GM12892 (cell line): ENCODE results near the gene FBXO10.

Source experiments
- DNase-seq: peaks from one replicate; pipeline ENCODE4 v3.0.0; 2011; ENCODE audit not compliant: insufficient read length
- FAIRE-seq: peaks from 2 replicates; lab custom pipeline; 2011; peaks lifted over from hg19 to GRCh38; lab: Jason Lieb, UNC
- POLR2A ChIP-seq: IDR thresholded peaks from 2 replicates; pipeline ENCODE4 v1.6.1; 2011; ENCODE audit warnings: low read depth, low read length, control low read depth
- POLR2AphosphoS5 ChIP-seq: IDR thresholded peaks from 2 replicates; pipeline ENCODE4 v1.6.1; 2011; ENCODE audit warnings: low read depth, low read length, control low read depth
- TAF1 ChIP-seq: IDR thresholded peaks from 2 replicates; pipeline ENCODE4 v1.6.1; 2011; ENCODE audit warnings: low read depth, mild to moderate bottlenecking, control low read depth, low read length, borderline replicate concordance

The FBXO10 gene

GRCh38 chr9:37592108-37592951, 16.1 kb upstream of the FBXO10 start, which contains the start of gene TOMM5:
TOMM5 (minus strand) TSS chr9:37592597; CDS start chr9:37592532, 65 bp downstream.
- FAIRE-seq (peak; percentile 97), DNase-seq (peak; percentile 69)
- TF ChIP-seq POLR2A (peak; percentile 99), TAF1 (peak; percentile 88), POLR2AphosphoS5 (peak; percentile 98)

- TF ChIP-seq POLR2AphosphoS5 (no peak), TAF1 (no peak), POLR2A (no peak)
- DNase-seq (no peak), FAIRE-seq (no peak)
These were observed 11.3 kb upstream of the FBXO10 start for GRCh38 chr9:37587521-37587920.

- TF ChIP-seq POLR2A (no peak), TAF1 (no peak), POLR2AphosphoS5 (no peak)
- FAIRE-seq = no peak
- DNase-seq = no peak
These were observed 7.4 kb upstream of the FBXO10 start for GRCh38 chr9:37583522-37584121.

- FAIRE-seq (peak; percentile 78), DNase-seq (no peak)
- TF ChIP-seq TAF1 (no peak), POLR2A (no peak), POLR2AphosphoS5 (no peak)
These were observed 6.5 kb upstream of the FBXO10 start for GRCh38 chr9:37582548-37583157.

- TF ChIP-seq POLR2AphosphoS5 = no peak
- TF ChIP-seq TAF1 = no peak
- no peak for TF ChIP-seq POLR2A
- FAIRE-seq = peak; percentile 5
- DNase-seq = no peak
These were observed 667 bp downstream of the FBXO10 start for GRCh38 chr9:37575511-37575914.

- DNase-seq (no peak), FAIRE-seq (no peak)
- no peak for TF ChIP-seq POLR2A
- no peak for TF ChIP-seq TAF1
- TF ChIP-seq POLR2AphosphoS5 = no peak
These were observed 1.2 kb downstream of the FBXO10 start for GRCh38 chr9:37575001-37575400.

GRCh38 chr9:37574241-37574721, 1.9 kb downstream of the FBXO10 start:
- DNase-seq (no peak), FAIRE-seq (no peak)
- TF ChIP-seq POLR2A (no peak), POLR2AphosphoS5 (no peak), TAF1 (no peak)

GRCh38 chr9:37571282-37571681, 4.9 kb downstream of the FBXO10 start:
- DNase-seq = no peak
- no peak for FAIRE-seq
- TF ChIP-seq POLR2A (no peak), POLR2AphosphoS5 (no peak)

- TF ChIP-seq TAF1 = no peak
- TF ChIP-seq POLR2AphosphoS5 = no peak
- TF ChIP-seq POLR2A = no peak
- FAIRE-seq = peak; percentile 21
- DNase-seq = no peak
These were observed 9.5 kb downstream of the FBXO10 start for GRCh38 chr9:37566716-37567115.

GRCh38 chr9:37565661-37566618, 10.2 kb downstream of the FBXO10 start:
- FAIRE-seq (peak; percentile 68), DNase-seq (no peak)
- TF ChIP-seq POLR2A (peak; percentile 43; the same call in 1 of the 2 replicates), TAF1 (0 out of 2 replicates have a peak, but pooled peaks have one; percentile 22), POLR2AphosphoS5 (no peak)
